ENCODE measurements around the gene ZCCHC13. TPM values are rescaled to one million over a fixed set of nuclear protein-coding genes. Genes with fewer than 3 reads are reported as not detected.

ZCCHC13 gene
- total and polyA plus RNA-seq, 2 of the 13 experiments (the other 11 are each of a cell fraction or from before 2014, with no cell fraction given): not detected

GRCh38 chrX:74295101-74295500 lies 8.9 kb upstream of the ZCCHC13 start (continued):
- TF ChIP-seq ZBTB40 (IDR thresholded peaks at IDR 0.05): no peak
- no peak for TF ChIP-seq ZBTB40 (CRISPR knock-in tag; IDR thresholded peaks at IDR 0.05)
- TF ChIP-seq MAFK (conservative IDR thresholded peaks at IDR 0.05 in 1 of 2, IDR thresholded peaks at IDR 0.05 in 1 of 2; ENCODE audit: low read length in 2 of 2): peak; percentile 84 to 93
- TF ChIP-seq YEATS4 (CRISPR knock-in tag; IDR thresholded peaks at IDR 0.05; ENCODE audit: borderline replicate concordance): no peak
- no peak for TF ChIP-seq MXD3 (CRISPR knock-in tag; IDR thresholded peaks at IDR 0.05)
- TF ChIP-seq ZNF12 (CRISPR knock-in tag; IDR thresholded peaks at IDR 0.05): no peak
- TF ChIP-seq MAFF (IDR thresholded peaks at IDR 0.05; ENCODE audit: low read depth, low read length): peak; percentile 88
- TF ChIP-seq ZNF383 (CRISPR knock-in tag; IDR thresholded peaks at IDR 0.05; ENCODE audit: borderline replicate concordance): no peak
- no peak for TF ChIP-seq TBL1XR1 (IDR thresholded peaks at IDR 0.05; ENCODE audit: borderline replicate concordance, low read length, partially characterized antibody)
- no peak for TF ChIP-seq TFAP4 (IDR thresholded peaks at IDR 0.05; ENCODE audit: borderline replicate concordance, low read depth)
